HG03103 (cell line): ENCODE data around the gene CAPN5.

Experiments
- ATAC-seq: cut with Tn5 transposase; IDR thresholded peaks from one replicate; pipeline ENCODE4 v1.9.1; 2021; ENCODE audit warnings: low read depth; ENCODE audit not compliant: unreplicated experiment

Gene CAPN5

GRCh38 chr11:77127920-77128691, 61.3 kb downstream of the CAPN5 start, which contains the start of gene MYO7A:
MYO7A (plus strand) TSS chr11:77128246; CDS start chr11:77130635, 2,389 bp downstream.
- ATAC-seq = no peak

GRCh38 chr11:77129069-77129841, 62.5 kb downstream of the CAPN5 start:
- no peak for ATAC-seq

DNA sequence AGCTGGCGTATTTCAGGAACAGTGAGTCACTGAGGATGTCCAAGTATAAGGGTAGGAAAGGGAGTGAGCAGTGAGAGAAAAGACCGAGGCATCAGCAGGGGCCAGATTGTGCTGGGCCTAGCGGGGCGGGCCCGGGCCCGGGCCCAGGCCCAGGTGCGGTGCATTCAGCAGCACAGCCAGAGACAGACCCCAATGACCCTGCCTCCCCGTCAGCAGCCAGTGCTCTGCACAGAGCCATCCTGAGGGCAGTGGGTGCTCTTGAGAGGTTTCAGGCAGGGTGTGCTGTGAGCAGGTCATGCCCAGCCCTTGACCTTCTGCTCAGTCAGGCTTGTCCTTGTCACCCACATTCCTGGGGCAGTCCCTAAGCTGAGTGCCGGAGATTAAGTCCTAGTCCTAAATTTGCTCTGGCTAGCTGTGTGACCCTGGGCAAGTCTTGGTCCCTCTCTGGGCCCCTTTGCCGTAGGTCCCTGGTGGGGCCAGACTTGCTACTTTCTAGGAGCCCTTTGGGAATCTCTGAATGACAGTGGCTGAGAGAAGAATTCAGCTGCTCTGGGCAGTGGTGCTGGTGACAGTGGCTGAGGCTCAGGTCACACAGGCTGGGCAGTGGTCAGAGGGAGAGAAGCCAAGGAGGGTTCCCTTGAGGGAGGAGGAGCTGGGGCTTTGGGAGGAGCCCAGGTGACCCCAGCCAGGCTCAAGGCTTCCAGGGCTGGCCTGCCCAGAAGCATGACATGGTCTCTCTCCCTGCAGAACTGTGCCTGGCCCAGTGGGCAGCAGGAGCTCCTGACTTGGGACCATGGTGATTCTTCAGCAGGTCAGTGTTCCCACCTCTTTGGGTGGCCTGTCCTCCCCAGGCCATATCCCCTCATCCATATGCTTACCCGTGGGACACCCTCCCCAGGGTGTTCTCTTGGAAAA, 63.3 kb downstream of the CAPN5 start:
- no peak for ATAC-seq

DNA sequence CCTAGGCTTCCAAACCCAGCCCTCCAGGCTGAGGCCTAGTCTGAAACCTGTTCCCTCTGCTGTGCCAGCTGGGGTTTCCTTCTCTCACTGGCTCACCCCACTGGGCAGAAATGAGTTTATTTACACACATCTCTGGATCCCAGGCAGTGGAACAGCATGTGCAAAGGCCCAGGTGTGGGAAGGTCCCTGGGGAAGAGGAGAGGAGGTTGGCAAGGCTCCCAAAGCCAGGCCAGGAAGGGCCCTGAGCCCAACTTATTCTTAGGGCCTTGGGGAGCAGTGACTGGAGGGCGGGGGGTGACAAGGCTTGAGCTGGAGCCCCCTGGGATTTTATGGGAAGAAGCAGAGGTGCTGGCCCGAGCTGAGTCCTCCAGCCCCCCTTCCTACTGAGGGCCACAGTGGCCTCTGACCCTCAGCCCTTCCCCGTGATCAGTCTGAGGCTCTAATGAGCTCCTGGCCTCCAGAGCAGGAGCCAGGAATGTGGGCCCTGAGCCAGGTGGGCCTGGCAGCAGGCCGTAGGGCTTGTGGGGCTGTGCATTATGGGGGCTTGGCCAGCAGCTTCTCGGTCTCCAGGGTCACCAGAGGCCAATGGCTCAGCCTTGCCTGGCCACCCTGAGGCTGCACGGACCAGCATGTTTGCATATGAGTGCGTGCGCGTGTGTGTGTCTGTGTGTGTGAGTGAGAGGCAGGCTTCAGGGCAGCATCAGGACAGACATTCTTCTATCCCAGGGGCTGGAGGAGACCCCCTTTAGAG, 64.2 kb downstream of the CAPN5 start:
- no peak for ATAC-seq

GRCh38 chr11:77131560-77131959, 64.8 kb downstream of the CAPN5 start:
- no peak for ATAC-seq

GRCh38 chr11:77135069-77135468, 68.3 kb downstream of the CAPN5 start:
- no peak for ATAC-seq

DNA sequence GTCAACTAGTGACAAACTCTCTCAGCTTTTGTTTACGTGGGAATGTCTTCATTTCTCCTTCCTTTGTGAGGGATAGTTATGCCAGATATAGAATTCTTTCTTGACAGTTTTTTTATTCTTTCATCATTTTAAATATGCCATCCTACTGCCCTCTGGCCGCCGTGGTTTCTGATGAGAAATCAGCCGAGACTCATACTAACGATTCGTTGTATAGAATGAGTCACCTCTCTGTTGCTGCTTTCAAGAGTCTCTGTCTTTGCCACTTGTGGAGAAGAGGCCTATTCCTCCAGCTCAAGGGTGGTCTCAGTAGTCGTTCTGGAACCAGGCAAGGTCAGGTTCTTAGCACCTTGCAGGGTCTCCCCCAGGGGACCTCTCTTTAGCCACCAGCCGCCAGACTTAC, 69.3 kb downstream of the CAPN5 start:
- ATAC-seq = no peak

GRCh38 chr11:77136784-77137420, 70.1 kb downstream of the CAPN5 start:
- no peak for ATAC-seq

DNA sequence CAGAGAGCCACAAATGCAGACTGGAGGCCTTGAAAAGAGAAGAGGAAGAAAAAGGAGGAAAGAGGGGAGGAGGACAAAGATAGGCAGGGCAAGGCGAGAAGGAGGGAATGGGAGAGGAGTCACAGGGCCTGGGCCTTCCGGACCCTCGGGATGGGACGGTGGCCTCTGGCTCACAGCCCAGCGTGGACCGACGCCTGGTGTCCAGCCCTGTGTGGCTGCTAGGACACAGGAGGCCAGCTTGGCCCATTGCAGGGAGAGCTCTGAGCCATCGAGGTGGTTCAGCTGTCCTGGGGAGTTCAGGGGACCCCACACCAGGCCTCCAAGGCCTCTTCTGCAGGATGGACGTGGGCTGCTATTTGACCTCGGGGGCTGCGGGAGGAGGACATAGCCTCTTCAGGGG, 70.7 kb downstream of the CAPN5 start:
- ATAC-seq = no peak

- ATAC-seq = no peak
Measured at GRCh38 chr11:77138106-77138649, 71.4 kb downstream of the CAPN5 start.

DNA sequence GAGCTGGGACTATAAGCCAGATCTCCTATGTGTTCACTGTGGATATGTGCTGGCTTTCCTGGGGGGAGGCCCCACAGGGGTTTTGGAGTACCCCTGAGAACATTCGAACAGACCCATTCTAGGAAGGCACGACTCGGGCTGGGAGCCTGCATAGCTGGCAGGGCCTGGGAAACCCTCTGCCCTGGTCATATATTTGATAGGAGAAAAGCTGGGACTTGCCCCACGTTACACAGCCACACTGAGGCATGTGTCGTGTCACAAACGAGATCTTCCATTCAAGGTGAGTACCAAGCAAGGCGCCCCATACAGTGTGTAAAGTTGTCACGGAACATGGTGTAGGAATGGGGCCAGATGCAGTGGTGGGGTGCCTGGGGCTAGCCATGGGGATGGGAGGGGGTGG, 72.4 kb downstream of the CAPN5 start:
- no peak for ATAC-seq

DNA sequence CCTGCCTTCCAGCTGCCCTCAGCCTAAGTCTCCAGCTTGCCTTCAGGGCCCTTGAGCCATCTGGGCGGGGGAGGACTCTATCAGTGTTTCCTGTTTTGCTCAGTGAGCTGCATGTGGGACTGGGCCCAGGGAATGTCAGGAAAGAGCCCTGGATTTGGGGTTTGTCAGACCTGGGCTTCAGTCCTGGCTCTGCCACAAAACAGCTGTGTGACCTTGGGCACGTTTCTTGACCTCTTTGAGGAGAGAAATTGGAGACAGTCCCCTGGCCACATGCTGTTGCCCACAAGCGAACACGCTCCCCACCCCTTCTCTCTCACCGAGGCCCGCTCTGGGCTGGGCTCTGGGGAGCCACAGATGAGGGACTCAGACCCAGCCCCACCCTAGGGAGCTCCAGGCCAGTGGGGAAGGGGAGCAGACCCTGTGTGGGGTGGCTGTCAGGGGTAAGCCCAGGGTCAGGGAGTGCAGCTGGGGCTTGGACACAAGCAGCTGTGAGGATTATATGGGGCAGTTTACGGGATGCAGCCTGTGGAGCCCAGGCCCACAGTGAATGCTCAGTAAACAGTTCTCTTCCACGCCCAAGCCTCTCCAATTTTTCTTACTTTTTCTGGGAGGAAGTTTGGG, 73.6 kb downstream of the CAPN5 start:
- ATAC-seq = no peak

DNA sequence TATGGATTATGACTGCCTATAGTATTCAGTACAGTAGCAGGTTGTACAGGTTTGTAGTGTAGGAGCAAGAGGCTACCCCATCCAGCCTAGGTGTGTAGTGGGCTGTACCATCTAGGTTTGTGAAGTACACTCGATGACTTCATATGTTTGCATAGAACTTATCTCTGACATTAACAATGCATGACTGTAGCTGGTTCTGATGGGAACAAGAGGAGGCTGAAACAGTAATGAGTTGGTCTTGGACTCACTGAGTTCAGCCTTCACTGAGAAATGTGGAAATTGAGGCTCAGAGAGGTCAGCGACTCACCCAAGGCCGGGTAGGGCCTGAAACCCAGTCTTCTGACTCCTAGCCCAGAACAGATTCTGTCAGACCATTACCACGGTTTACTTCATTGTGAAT, 74.3 kb downstream of the CAPN5 start:
- ATAC-seq = no peak

- ATAC-seq = no peak
Measured at GRCh38 chr11:77141475-77141874, 74.7 kb downstream of the CAPN5 start.

GRCh38 chr11:77142091-77142975, 75.6 kb downstream of the CAPN5 start:
- no peak for ATAC-seq

DNA sequence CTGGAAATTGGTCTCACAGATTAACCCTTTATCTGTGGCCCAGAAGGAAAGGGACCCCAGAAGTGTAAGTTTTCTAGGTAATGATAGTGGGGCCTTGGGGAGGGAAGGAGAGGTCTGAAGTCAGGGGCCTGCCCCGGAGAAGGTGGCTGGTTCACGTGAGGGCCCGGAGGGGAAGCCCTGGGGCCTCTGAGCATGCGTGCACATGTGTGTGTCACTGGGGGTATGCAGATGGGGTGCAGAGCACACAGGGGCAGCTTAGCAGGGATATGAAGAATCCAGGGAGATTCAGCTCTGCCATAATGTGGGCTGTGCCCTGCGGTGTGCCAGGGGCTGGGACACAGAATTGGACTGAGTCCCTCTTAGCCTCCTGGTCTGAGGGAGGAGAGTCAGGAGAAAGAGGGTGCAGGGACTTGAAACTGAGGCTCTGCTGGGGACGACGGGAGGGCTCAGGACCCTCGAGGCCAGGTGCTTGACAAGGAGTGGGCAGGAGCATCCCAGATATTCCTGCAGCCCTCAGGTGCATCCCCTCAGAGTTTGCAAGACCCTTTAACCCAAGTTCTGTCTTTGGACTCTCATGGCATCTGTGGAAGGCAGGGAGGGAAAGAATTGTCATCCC, 76.7 kb downstream of the CAPN5 start:
- ATAC-seq = no peak

GRCh38 chr11:77144196-77144856, 77.6 kb downstream of the CAPN5 start:
- no peak for ATAC-seq
